ENCODE measurements around the gene UNC80.

GRCh38 chr2:210022824-210023223 lies 251.2 kb downstream of the UNC80 start:
- TF ChIP-seq CTCF (IDR thresholded peaks at IDR 0.05; ENCODE audit: poor library complexity) (no peak), EZH2 (IDR thresholded peaks at IDR 0.05; ENCODE audit: borderline replicate concordance) (no peak), EZH2phosphoT487 (IDR thresholded peaks at IDR 0.05; ENCODE audit: low read depth, severe bottlenecking, unreplicated experiment) (no peak)

All from hepatocyte (in vitro differentiated cells).